ENCODE data around the gene OVCH1.

The OVCH1 gene

DNA sequence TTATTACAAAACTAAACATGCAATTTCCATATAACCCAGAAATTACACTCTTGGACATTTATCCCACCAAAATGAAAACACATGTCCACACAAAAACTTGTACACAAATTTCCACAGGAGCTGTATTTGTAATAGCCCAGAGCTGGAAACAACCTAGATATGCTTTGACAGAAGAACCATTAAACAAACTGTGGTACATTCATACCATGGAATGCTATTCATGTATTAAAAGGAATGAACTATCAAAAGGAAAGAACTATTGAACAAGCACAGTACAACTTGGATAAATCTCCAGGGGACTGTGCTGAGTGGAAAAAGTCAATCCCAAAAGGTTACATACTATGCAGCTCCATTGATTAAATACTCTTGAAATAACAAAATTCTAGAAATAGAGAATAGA lies 80.7 kb downstream of the OVCH1 start:
- no peak overlapping the region for H3K4me3 ChIP-seq (ENCODE audit: low read depth, low read length)

GRCh38 chr12:29415111-29415510 lies 82.4 kb downstream of the OVCH1 start:
- no peak overlapping the region for H3K4me3 ChIP-seq (ENCODE audit: low read depth, low read length)
- TF ChIP-seq, protein P1, sequence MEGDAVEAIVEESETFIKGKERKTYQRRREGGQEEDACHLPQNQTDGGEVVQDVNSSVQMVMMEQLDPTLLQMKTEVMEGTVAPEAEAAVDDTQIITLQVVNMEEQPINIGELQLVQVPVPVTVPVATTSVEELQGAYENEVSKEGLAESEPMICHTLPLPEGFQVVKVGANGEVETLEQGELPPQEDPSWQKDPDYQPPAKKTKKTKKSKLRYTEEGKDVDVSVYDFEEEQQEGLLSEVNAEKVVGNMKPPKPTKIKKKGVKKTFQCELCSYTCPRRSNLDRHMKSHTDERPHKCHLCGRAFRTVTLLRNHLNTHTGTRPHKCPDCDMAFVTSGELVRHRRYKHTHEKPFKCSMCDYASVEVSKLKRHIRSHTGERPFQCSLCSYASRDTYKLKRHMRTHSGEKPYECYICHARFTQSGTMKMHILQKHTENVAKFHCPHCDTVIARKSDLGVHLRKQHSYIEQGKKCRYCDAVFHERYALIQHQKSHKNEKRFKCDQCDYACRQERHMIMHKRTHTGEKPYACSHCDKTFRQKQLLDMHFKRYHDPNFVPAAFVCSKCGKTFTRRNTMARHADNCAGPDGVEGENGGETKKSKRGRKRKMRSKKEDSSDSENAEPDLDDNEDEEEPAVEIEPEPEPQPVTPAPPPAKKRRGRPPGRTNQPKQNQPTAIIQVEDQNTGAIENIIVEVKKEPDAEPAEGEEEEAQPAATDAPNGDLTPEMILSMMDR (IDR thresholded peaks at IDR 0.05; ENCODE audit: borderline replicate concordance, insufficient read depth, low read depth, low read length), result no peak

More for the DNA sequence above, 80.7 kb downstream of the OVCH1 start:
- TF ChIP-seq, protein P1 (IDR thresholded peaks at IDR 0.05; ENCODE audit: borderline replicate concordance, insufficient read depth, low read depth, low read length), result no peak

DNA sequence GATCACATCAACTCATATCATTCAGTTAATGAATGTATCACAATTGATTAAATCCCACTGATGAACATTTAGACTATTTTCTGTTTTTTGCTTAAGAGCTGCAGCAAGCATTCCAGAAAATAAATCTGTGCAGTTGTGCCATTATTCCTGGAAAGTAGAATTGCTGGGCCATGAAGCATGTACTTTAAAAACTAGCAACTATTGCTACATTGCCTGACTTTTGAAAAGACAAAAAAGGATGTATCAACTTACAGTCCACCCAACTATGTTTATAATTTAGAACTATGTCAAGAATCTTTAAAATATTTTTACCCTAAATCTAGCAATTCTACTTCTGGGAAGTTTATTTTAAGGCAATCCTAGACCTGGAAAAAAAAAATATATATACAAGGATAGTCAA lies 83.1 kb downstream of the OVCH1 start:
- TF ChIP-seq, protein P1 (IDR thresholded peaks at IDR 0.05; ENCODE audit: borderline replicate concordance, insufficient read depth, low read depth, low read length), result no peak
- H3K4me3 ChIP-seq (ENCODE audit: low read depth, low read length), result no peak overlapping the region

DNA sequence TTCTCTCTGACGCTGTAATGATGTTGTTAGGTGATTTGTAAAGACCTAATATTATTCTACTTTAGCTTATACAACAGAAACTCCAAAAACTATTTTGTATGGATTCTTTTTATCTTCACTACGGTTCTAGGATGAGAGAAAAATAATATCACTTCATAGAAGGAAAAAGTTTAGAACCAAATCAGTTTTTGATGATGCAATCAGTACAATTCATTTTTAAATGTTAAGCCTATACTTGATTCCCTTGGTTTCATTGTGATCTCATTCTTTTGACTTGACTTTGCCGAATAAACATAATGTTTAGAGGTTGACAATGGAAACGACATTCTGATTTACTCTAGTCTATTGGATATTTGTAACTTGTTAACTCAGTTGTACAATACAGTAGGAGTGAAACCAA lies 91.9 kb downstream of the OVCH1 start:
- TF ChIP-seq, protein P1 (IDR thresholded peaks at IDR 0.05; ENCODE audit: borderline replicate concordance, insufficient read depth, low read depth, low read length), result no peak
- H3K4me3 ChIP-seq (ENCODE audit: low read depth, low read length), result no peak overlapping the region

DNA sequence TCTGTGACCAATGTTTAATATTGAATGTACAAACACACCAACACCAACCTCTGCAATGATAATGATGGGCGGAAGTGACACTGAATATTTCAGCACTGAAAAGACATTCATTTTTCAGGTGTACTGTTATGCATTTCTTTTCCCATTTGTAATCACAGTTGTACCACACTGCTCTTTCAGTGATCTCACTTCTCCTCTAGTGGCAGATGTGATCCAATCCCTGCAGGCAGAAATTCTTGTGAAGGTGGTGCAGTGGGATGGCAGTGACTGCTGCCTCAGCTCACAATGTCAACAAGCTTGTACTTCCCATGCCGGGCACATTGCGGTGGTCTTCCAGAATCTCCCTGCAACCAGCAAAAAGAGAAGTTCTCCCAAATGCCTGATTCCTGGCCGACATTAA lies 93.5 kb downstream of the OVCH1 start:
- no peak overlapping the region for H3K4me3 ChIP-seq (ENCODE audit: low read depth, low read length)
- TF ChIP-seq, protein P1 (IDR thresholded peaks at IDR 0.05; ENCODE audit: borderline replicate concordance, insufficient read depth, low read depth, low read length), result no peak

DNA sequence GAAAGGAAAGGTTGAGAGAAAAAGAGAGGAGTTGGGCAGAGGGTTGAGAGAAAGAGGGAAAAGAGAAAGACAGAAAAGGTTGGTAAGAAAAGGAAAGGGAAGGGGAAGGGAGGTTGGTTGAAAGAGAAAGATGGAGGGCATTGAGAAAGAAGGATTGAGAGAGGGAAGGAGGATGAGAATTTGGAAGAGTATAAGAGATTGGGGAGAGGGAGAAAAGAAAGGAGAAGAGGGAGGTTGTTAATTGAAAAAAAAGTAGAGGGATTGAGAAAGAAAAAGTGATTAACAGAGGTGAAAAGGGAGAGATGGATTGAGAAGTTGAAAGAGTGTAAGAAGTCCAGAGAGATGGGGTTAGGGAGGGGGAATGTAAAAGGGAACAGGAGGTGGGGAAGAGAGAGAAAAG lies 95.0 kb downstream of the OVCH1 start:
- TF ChIP-seq, protein P1 (IDR thresholded peaks at IDR 0.05; ENCODE audit: borderline replicate concordance, insufficient read depth, low read depth, low read length), result no peak
- H3K4me3 ChIP-seq (ENCODE audit: low read depth, low read length), result no peak overlapping the region

GRCh38 chr12:29398495-29398894 lies 99.0 kb downstream of the OVCH1 start:
- TF ChIP-seq, protein P1 (IDR thresholded peaks at IDR 0.05; ENCODE audit: borderline replicate concordance, insufficient read depth, low read depth, low read length), result no peak
- no peak overlapping the region for H3K4me3 ChIP-seq (ENCODE audit: low read depth, low read length)
